IPS-18c (cell line): ENCODE measurements around the gene SCAF4.

Experiments
- H3K4me3 ChIP-seq: 2 replicates; pipeline ENCODE4 v1.7.0; 2013; ENCODE audit warnings: low read depth, mild to moderate bottlenecking, low read length, moderate library complexity; ENCODE audit not compliant: insufficient read depth
- H3K9me3 ChIP-seq: one replicate; pipeline ENCODE4 v1.6.1; 2013; ENCODE audit warnings: mild to moderate bottlenecking, low read length, moderate library complexity; ENCODE audit not compliant: control insufficient read depth, insufficient read depth

The SCAF4 gene

GRCh38 chr21:31725202-31725839, 6.6 kb downstream of the SCAF4 start:
- no peaks in the 10 kb centered on the region for H3K9me3 ChIP-seq
- H3K4me3 ChIP-seq = no peak overlapping the region

GRCh38 chr21:31724552-31724951, 7.4 kb downstream of the SCAF4 start:
- no peaks in the 10 kb centered on the region for H3K9me3 ChIP-seq
- no peak overlapping the region for H3K4me3 ChIP-seq

- no peak overlapping the region for H3K4me3 ChIP-seq
- H3K9me3 ChIP-seq = no peaks in the 10 kb centered on the region
Observed at GRCh38 chr21:31721381-31721780, 10.5 kb downstream of the SCAF4 start.

GRCh38 chr21:31720739-31721138, 11.2 kb downstream of the SCAF4 start:
- no peak overlapping the region for H3K4me3 ChIP-seq
- no peaks in the 10 kb centered on the region for H3K9me3 ChIP-seq

- H3K4me3 ChIP-seq = no peak overlapping the region
- H3K9me3 ChIP-seq = no peaks in the 10 kb centered on the region
Observed at GRCh38 chr21:31720330-31720729, 11.6 kb downstream of the SCAF4 start.

GRCh38 chr21:31716106-31716505, 15.8 kb downstream of the SCAF4 start:
- no peak overlapping the region for H3K4me3 ChIP-seq
- H3K9me3 ChIP-seq = no peaks in the 10 kb centered on the region

GRCh38 chr21:31714741-31715365, 17.1 kb downstream of the SCAF4 start:
- no peaks in the 10 kb centered on the region for H3K9me3 ChIP-seq
- H3K4me3 ChIP-seq = no peak overlapping the region

GRCh38 chr21:31713973-31714740, 17.8 kb downstream of the SCAF4 start:
- no peak overlapping the region for H3K4me3 ChIP-seq
- no peaks in the 10 kb centered on the region for H3K9me3 ChIP-seq

- no peaks in the 10 kb centered on the region for H3K9me3 ChIP-seq
- H3K4me3 ChIP-seq = no peak overlapping the region
Observed at GRCh38 chr21:31713115-31713514, 18.8 kb downstream of the SCAF4 start.

- Histone ChIP-seq H3K9me3 (no peaks in the 10 kb centered on the region), H3K4me3 (no peak overlapping the region)
Observed at GRCh38 chr21:31711745-31712285, 20.1 kb downstream of the SCAF4 start.

GRCh38 chr21:31711326-31711725, 20.6 kb downstream of the SCAF4 start:
- H3K9me3 ChIP-seq = no peaks in the 10 kb centered on the region
- H3K4me3 ChIP-seq = no peak overlapping the region

GRCh38 chr21:31710586-31710985, 21.3 kb downstream of the SCAF4 start:
- H3K9me3 ChIP-seq = no peaks in the 10 kb centered on the region
- H3K4me3 ChIP-seq = no peak overlapping the region

GRCh38 chr21:31708541-31708940, 23.4 kb downstream of the SCAF4 start:
- no peaks in the 10 kb centered on the region for H3K9me3 ChIP-seq
- no peak overlapping the region for H3K4me3 ChIP-seq

GRCh38 chr21:31707499-31707898, 24.4 kb downstream of the SCAF4 start:
- no peak overlapping the region for H3K4me3 ChIP-seq

GRCh38 chr21:31706562-31706961, 25.4 kb downstream of the SCAF4 start:
- Histone ChIP-seq H3K4me3 (no peak overlapping the region), H3K9me3 (no peaks in the 10 kb centered on the region)

More at GRCh38 chr21:31707499-31707898, 24.4 kb downstream of the SCAF4 start:
- H3K9me3 ChIP-seq = no peaks in the 10 kb centered on the region

- no peak overlapping the region for H3K4me3 ChIP-seq
- H3K9me3 ChIP-seq = no peaks in the 10 kb centered on the region
Observed at GRCh38 chr21:31700040-31700439, 31.9 kb downstream of the SCAF4 start.

GRCh38 chr21:31698461-31698860, 33.5 kb downstream of the SCAF4 start:
- no peak overlapping the region for H3K4me3 ChIP-seq
- H3K9me3 ChIP-seq = no peaks in the 10 kb centered on the region

GRCh38 chr21:31696424-31696823, 35.5 kb downstream of the SCAF4 start:
- Histone ChIP-seq H3K4me3 (no peak overlapping the region), H3K9me3 (no peaks in the 10 kb centered on the region)
